HG03558 (cell line): ENCODE data around the gene NDST3.
"Not testable (repeated sequence)": the region's sequence is repeated elsewhere in the genome, so short reads cannot be mapped to it uniquely, and the experiment has no call there.

Experiments used
- ATAC-seq: cut with Tn5 transposase; IDR thresholded peaks from one replicate; pipeline ENCODE4 v1.9.1; 2021; ENCODE audit warnings: moderate number of reproducible peaks; ENCODE audit not compliant: unreplicated experiment; ENCODE audit errors: extremely low read depth

The NDST3 gene

GRCh38 chr4:118265312-118266144 is 231.2 kb downstream of the NDST3 start:
- ATAC-seq, result no peak

DNA sequence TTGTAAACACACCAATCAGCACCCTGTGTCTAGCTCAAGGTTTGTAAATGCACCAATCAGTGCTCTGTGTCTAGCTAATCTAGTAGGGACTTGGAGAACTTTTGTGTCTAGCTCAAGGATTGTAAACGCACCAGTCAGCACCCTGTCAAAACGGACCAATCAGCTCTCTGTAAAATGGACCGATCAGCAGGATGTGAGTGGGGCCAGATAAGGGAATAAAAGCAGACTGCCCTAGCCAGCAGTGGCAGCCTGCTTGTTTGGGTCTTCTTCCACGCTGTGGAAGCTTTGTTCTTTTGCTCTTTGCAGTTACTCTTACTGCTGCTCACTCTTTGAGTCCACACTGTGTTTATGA is 231.8 kb downstream of the NDST3 start:
- not testable (repeated sequence) for ATAC-seq

DNA sequence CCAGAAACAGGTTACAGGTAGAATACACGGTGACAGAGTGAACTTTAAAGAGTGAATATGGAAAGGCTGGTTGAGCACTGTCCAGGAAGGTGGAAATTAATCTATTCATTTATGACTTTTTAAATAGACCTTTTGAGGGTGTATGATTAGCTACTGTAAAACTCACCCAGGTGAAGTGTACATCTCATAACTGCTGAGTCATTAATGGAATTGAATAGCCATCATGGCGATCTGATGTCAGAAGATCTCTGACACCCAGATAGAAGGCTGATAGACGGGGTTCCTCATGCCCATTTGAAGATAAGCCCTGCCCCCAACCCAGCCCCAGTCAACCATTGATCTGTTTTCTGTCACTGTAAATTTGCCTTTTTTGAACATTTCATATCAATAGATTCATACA is 234.5 kb downstream of the NDST3 start:
- no peak for ATAC-seq

GRCh38 chr4:118270492-118270891 is 236.2 kb downstream of the NDST3 start:
- ATAC-seq, result peak; percentile 58

- no peak for ATAC-seq
These were observed 237.5 kb downstream of the NDST3 start for GRCh38 chr4:118271788-118272187.

DNA sequence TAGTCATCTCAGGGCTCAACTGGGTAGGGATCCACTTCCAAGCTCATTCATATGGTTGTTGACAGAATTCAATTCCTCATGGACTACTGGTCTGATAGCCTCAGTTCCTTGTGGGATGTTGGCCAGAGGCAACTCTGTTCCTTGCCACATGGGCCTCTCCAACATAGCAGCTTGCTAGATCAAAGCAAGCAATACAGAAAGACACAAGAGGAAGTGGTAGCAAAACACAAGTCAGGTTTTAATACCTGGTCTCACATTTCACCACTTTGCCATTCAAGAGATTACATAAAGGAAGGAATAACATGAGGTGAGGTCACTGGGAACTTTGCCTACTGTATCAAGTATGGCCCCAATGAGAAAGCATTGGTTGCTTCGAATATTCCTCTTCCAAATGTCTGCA is 239.4 kb downstream of the NDST3 start:
- no peak for ATAC-seq

DNA sequence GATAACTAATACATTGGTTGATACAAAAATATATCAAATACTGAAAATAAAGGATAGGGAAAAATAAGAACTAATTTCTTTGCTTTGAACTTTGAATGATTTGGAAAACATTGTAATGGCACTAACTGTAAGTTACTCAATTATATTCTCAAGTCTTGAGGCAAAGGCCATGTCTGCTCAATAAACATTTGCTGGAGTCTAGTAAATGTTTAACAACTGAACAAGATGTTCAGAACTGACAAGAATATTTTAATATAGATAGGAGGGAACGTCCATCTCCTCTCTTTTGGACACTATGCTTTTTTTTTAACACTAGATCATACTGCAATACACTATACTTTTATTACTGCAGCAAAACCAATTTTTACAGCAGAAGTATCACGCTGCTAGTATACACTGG is 242.3 kb downstream of the NDST3 start:
- no peak for ATAC-seq

DNA sequence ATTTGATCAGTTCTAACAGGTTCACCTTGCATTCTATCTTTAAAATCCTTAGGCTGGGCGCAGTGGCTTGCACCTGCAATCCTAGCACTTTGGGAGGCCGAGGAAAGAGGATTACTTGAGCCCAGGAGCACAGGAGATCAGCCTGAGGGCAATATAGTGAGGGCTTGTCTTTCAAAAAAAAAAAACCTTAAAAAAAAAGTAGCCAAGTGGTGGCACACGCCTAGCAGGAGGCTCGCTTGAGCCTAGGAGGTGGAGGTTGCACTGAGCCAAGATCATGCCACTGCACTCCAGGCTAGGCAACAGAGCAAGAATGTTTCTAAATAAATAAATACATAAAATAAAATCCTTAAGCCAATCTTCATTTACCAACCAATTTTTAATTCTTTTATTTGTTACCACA is 243.0 kb downstream of the NDST3 start:
- ATAC-seq, result no peak

GRCh38 chr4:118278473-118279274 is 244.4 kb downstream of the NDST3 start:
- peak; percentile 67 for ATAC-seq

- no peak for ATAC-seq
These were observed 245.0 kb downstream of the NDST3 start for GRCh38 chr4:118279328-118279727.

- no peak for ATAC-seq
These were observed 245.7 kb downstream of the NDST3 start for GRCh38 chr4:118279920-118280432.

DNA sequence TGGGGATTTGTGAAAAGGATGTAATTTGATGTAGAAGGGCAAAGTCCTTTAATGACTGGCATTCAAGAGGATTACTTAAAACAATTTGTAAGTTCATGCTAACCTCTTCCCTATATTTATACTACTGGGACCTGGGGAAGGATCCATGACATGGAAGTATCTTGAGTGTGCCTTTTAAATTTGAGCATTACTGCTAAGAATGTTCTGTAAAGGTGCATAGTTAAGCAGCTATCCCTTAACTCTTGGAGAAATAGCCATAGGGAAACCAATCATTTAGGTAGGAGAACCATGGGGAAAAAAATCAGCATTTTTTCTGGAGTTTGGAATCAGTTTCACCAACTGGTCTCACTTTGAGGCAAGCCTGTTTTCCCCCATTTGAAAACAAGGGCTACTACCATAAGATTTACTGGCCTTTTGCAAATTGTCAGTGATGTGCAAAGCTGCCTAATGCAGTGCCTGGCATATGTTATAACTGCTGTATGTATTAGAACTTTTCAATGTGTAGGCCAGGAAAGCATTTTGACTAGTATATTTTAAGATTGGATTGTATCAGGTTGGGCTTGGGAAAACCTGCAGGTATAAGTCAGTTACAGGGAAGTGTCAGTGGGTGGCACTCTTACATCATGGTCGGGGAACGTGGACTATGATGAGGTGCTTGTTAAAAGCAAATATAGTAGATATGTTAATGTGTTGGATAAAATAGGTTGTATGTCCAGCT is 246.4 kb downstream of the NDST3 start:
- ATAC-seq, result peak; percentile 20

GRCh38 chr4:118281611-118282442 is 247.5 kb downstream of the NDST3 start:
- ATAC-seq, result no peak

GRCh38 chr4:118282692-118283091 is 248.4 kb downstream of the NDST3 start:
- ATAC-seq, result no peak

GRCh38 chr4:118284169-118284568 is 249.9 kb downstream of the NDST3 start:
- ATAC-seq, result no peak

DNA sequence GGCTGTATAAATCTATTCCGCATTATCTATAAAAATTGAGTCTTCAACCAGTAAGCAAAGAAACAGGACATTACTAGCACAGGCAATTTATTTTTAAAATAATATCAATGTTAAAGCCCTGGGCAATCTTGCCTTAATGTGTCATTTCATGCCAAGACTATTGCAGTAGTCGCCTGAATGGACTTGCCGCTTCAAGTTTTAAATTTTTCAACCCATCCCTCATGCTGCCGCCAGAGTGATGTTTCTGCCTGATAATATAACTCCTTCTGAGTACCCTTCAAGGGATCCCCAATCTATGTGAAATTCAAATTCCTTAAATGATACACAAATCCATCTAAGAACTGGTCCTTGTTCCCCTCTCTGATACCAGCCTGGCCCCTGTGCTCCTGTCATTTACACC is 251.6 kb downstream of the NDST3 start:
- no peak for ATAC-seq

DNA sequence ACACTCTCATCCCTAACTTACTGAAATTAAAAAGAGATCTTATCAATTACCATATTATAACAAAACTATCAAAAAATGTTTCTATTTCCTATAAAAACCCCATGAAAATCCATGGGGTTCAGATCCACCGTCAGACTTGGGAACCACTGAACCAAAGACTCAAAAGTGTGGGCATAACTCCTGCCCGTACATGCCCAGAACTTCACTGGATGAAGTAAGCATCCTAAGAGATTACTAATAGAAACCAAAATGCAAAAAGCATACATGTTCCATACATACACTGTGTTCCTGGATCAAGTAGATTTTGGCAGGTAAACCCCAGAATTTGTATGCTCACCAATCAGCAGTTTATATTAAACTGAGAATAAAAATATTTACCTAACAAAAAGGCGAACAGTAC is 252.4 kb downstream of the NDST3 start:
- ATAC-seq, result no peak

DNA sequence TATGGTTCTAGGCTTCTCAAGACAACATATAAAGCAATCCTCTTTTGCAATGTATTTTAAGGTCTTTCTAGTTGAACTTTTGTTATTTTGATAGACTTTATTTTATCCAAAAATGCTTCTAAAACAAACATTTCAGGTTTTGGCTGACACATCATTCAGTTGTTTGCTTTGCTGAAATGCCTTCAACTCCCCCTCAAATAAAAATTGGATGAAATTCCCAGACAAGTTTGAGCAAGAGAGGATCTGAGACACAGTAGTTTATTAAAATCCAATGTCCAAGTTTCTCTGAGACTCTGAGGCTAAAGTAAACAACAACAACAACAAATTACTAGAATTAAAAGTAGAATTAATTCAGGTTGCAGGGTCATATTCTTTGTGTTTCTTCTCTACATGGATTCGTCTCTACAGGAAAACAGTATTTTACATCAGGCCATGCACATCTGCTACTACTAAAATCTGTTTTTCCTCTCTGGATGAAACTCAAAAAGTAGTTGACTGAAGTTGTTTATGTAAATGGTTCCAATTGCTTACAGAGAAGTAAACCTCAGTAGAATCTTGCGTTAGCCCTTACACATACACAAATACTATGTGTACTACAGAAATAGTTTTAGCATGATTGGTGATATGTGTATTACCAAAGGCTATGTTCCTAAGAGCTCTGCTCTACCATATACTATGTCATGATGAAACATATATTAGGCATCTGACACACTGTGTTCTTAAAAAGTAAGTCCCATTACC is 253.6 kb downstream of the NDST3 start:
- ATAC-seq, result no peak

GRCh38 chr4:118289794-118290193 is 255.5 kb downstream of the NDST3 start:
- ATAC-seq, result no peak
